SU-DHL-6 (cell line): Measurements from ENCODE around the gene TRAPPC6A.

Experiments used
- CTCF ChIP-seq: fragments of 200-600 bp; sonication (generic); IDR thresholded peaks from one replicate; pipeline ENCODE4 v1.5.1; 2017; ENCODE audit warnings: antibody characterized with exemption, mild to moderate bottlenecking, low read length, moderate library complexity; ENCODE audit not compliant: insufficient read depth, poor library complexity, severe bottlenecking
- EZH2phosphoT487 ChIP-seq: fragments of 200-600 bp; sonication (generic), shearing (Covaris generic); conservative IDR thresholded peaks from 2 replicates; pipeline ENCODE4 v1.6.1; 2018; ENCODE audit warnings: mild to moderate bottlenecking, antibody characterized with exemption, low read length, moderate library complexity, mixed read lengths

- TF ChIP-seq CTCF (no peak), EZH2phosphoT487 (no peak)
These were observed 59.9 kb downstream of the TRAPPC6A start for GRCh38 chr19:45118106-45118505.
